ENCODE data around the gene IFNA8. TPM values are rescaled to one million over a fixed set of nuclear protein-coding genes. Genes with fewer than 3 reads are reported as not detected.

Gene IFNA8
- total and polyA plus RNA-seq, 2 of the 8 experiments (the other 6 are each of a cell fraction or from before 2014, with no cell fraction given): not detected

DNA sequence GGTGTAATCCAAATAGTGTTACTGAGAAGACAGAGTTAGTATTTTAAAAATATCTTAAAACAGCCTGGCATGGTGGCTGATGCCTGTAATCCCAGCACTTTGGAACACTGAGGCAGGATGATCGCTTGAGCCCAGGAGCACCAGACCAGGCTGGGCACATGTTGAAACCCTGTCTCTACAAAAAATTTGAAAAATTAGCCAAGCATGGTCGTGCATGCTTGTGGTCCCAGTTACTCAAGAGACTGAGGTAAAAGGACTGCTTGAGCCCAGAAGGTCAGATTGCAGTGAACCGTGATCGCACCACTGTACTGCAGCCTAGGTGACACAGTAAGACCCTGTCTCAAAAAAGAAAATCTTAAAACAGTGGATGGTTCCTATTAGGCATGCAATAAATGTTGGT is 43.8 kb downstream of the IFNA8 start (continued):
- no peak for TF ChIP-seq TEAD4 (IDR thresholded peaks at IDR 0.05; ENCODE audit: low read depth, low read length)
- no peak for TF ChIP-seq RBBP5 (IDR thresholded peaks at IDR 0.05; ENCODE audit: borderline replicate concordance, low read depth, low read length)
- TF ChIP-seq, protein P1, sequence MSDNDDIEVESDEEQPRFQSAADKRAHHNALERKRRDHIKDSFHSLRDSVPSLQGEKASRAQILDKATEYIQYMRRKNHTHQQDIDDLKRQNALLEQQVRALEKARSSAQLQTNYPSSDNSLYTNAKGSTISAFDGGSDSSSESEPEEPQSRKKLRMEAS (IDR thresholded peaks at IDR 0.05): no peak
- TF ChIP-seq, protein P2, sequence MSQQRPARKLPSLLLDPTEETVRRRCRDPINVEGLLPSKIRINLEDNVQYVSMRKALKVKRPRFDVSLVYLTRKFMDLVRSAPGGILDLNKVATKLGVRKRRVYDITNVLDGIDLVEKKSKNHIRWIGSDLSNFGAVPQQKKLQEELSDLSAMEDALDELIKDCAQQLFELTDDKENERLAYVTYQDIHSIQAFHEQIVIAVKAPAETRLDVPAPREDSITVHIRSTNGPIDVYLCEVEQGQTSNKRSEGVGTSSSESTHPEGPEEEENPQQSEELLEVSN (IDR thresholded peaks at IDR 0.05): no peak
- TF ChIP-seq CEBPB (IDR thresholded peaks at IDR 0.05; ENCODE audit: low read depth, low read length): no peak

All from H1 (cell line).